GM12865 (cell line): ENCODE results near the gene SDCCAG8.

Experiments used
- DNase-seq: peaks from one replicate; pipeline ENCODE4 v3.0.0; 2010; ENCODE audit warnings: low read depth
- H3K4me3 ChIP-seq: 2 replicates; pipeline ENCODE4 v1.5.1; 2011; ENCODE audit warnings: mild to moderate bottlenecking, low read depth, low read length, control low read depth
- CTCF ChIP-seq: IDR thresholded peaks from 2 replicates; pipeline ENCODE4 v1.5.1; 2011; ENCODE audit warnings: low read length, control low read depth, low read depth, inconsistent platforms; ENCODE audit not compliant: insufficient read depth; ENCODE audit errors: missing control alignments

SDCCAG8 gene

GRCh38 chr1:243465738-243466137, 209.9 kb downstream of the SDCCAG8 start:
- no peak for DNase-seq
- H3K4me3 ChIP-seq: no peak overlapping the region
- TF ChIP-seq CTCF: no peak

GRCh38 chr1:243469497-243469896, 213.7 kb downstream of the SDCCAG8 start:
- H3K4me3 ChIP-seq: no peak overlapping the region
- DNase-seq: no peak
- no peak for TF ChIP-seq CTCF

- no peak for DNase-seq
- no peak overlapping the region for H3K4me3 ChIP-seq
- no peak for TF ChIP-seq CTCF
Observed at GRCh38 chr1:243470502-243470901, 214.7 kb downstream of the SDCCAG8 start.

GRCh38 chr1:243471026-243471685, 215.3 kb downstream of the SDCCAG8 start:
- no peak overlapping the region for H3K4me3 ChIP-seq
- no peak for DNase-seq

GRCh38 chr1:243471754-243472745, 216.2 kb downstream of the SDCCAG8 start:
- H3K4me3 ChIP-seq: no peak overlapping the region
- peak; percentile 44 for DNase-seq
- TF ChIP-seq CTCF: no peak

More at GRCh38 chr1:243471026-243471685, 215.3 kb downstream of the SDCCAG8 start:
- no peak for TF ChIP-seq CTCF

- no peak for DNase-seq
- no peak overlapping the region for H3K4me3 ChIP-seq
- no peak for TF ChIP-seq CTCF
Observed at GRCh38 chr1:243473227-243474135, 217.6 kb downstream of the SDCCAG8 start.
